CD4-positive, alpha-beta T cell treated with Interleukin-21 for 1 hour (primary cell): Measurements from ENCODE around the gene MDFI.

Experiments used
- DNase-seq: peaks from one replicate; pipeline ENCODE4 v3.0.0-alpha.2; 2020

MDFI gene

GRCh38 chr6:41651962-41652657, 13.8 kb downstream of the MDFI start:
- no peak for DNase-seq

GRCh38 chr6:41652866-41653652, 14.8 kb downstream of the MDFI start:
- no peak for DNase-seq

- DNase-seq: no peak
Observed at GRCh38 chr6:41653691-41654090, 15.4 kb downstream of the MDFI start.

- DNase-seq: no peak
Observed at GRCh38 chr6:41654151-41654697, 16.0 kb downstream of the MDFI start.

GRCh38 chr6:41654698-41655151, 16.5 kb downstream of the MDFI start:
- no peak for DNase-seq

GRCh38 chr6:41655176-41655575, 16.9 kb downstream of the MDFI start:
- DNase-seq: no peak

GRCh38 chr6:41655646-41656001, 17.4 kb downstream of the MDFI start:
- no peak for DNase-seq

GRCh38 chr6:41656002-41656691, 17.9 kb downstream of the MDFI start:
- no peak for DNase-seq

GRCh38 chr6:41657131-41658094, 19.1 kb downstream of the MDFI start:
- no peak for DNase-seq

GRCh38 chr6:41658636-41659035, 20.4 kb downstream of the MDFI start:
- DNase-seq: no peak

- DNase-seq: no peak
Observed at GRCh38 chr6:41659935-41660334, 21.7 kb downstream of the MDFI start.

GRCh38 chr6:41663568-41663967, 25.3 kb downstream of the MDFI start:
- no peak for DNase-seq

GRCh38 chr6:41664271-41664670, 26.0 kb downstream of the MDFI start:
- DNase-seq: no peak

GRCh38 chr6:41667195-41667594, 28.9 kb downstream of the MDFI start:
- DNase-seq: no peak

- no peak for DNase-seq
Observed at GRCh38 chr6:41668968-41669367, 30.7 kb downstream of the MDFI start.

GRCh38 chr6:41670703-41671360, 32.6 kb downstream of the MDFI start:
- no peak for DNase-seq

GRCh38 chr6:41671376-41671775, 33.1 kb downstream of the MDFI start:
- DNase-seq: no peak

GRCh38 chr6:41672016-41672415, 33.7 kb downstream of the MDFI start:
- no peak for DNase-seq

- no peak for DNase-seq
Observed at GRCh38 chr6:41672816-41673703, 34.8 kb downstream of the MDFI start.

GRCh38 chr6:41673704-41674000, 35.4 kb downstream of the MDFI start:
- no peak for DNase-seq
